GM23338 (cell line): ENCODE data around the gene BTRC. TPM values are rescaled to one million over a fixed set of nuclear protein-coding genes. Genes with fewer than 3 reads are reported as not detected.

ENCODE experiments used
- ATAC-seq: fragments of 200-7000 bp; cut with Tn5 transposase; 3 replicates; pipeline ENCODE4 v1.9.1; 2020
- DNase-seq: peaks from one replicate; pipeline ENCODE4 v3.0.0-alpha.2; 2015; ENCODE audit warnings: low spot score
- H2AFZ ChIP-seq: fragments of 200-600 bp; sonication (generic); 2 replicates; pipeline ENCODE4 v1.8.0; 2016; ENCODE audit warnings: antibody characterized with exemption, mild to moderate bottlenecking, moderate library complexity
- H3F3A ChIP-seq: fragments of 200-600 bp; sonication (generic); replicated peaks from 2 replicates; pipeline ENCODE4 v1.8.0; 2017; ENCODE audit warnings: antibody characterized with exemption, mixed run types, low read depth
- H3K27ac ChIP-seq: fragments of 200-600 bp; sonication (generic); 2 replicates; pipeline ENCODE4 v1.6.1; 2016; ENCODE audit warnings: low read depth
- H3K27me3 ChIP-seq: fragments of 200-600 bp; sonication (generic); 2 replicates; pipeline ENCODE4 v1.8.0; 2016; ENCODE audit warnings: mild to moderate bottlenecking, mixed run types, moderate library complexity; ENCODE audit not compliant: insufficient read depth
- H3K36me3 ChIP-seq: fragments of 200-600 bp; sonication (generic); 2 replicates; pipeline ENCODE4 v1.8.0; 2016; ENCODE audit warnings: mild to moderate bottlenecking; ENCODE audit not compliant: insufficient read depth
- H3K4me1 ChIP-seq: fragments of 200-600 bp; sonication (generic); 2 replicates; pipeline ENCODE4 v1.8.0; 2016; ENCODE audit warnings: mild to moderate bottlenecking, moderate library complexity; ENCODE audit not compliant: insufficient read depth
- H3K4me2 ChIP-seq: fragments of 200-600 bp; sonication (generic); 2 replicates; pipeline ENCODE4 v1.7.1; 2017; ENCODE audit warnings: mixed run types
- H3K4me3 ChIP-seq: fragments of 200-600 bp; sonication (generic); 2 replicates; pipeline ENCODE4 v1.6.1; 2016; ENCODE audit warnings: mixed run types
- H3K79me2 ChIP-seq: fragments of 200-600 bp; sonication (generic); replicated peaks from 2 replicates; pipeline ENCODE4 v1.8.0; 2017; ENCODE audit warnings: mild to moderate bottlenecking; ENCODE audit not compliant: insufficient read depth
- H3K9me2 ChIP-seq: fragments of 200-600 bp; sonication (generic); 2 replicates; pipeline ENCODE4 v1.8.0; 2017; ENCODE audit not compliant: insufficient read depth
- H4K20me1 ChIP-seq: fragments of 200-600 bp; sonication (generic); replicated peaks from 2 replicates; pipeline ENCODE4 v1.8.0; 2017; ENCODE audit warnings: mild to moderate bottlenecking; ENCODE audit not compliant: insufficient read depth
- H3K27ac Mint-ChIP-seq: 2 replicates; pipeline ENCODE4 v1.8.0; 2020; ENCODE audit warnings: inconsistent platforms, mild to moderate bottlenecking, moderate library complexity, mixed read lengths
- H3K27me3 Mint-ChIP-seq: 3 replicates; pipeline ENCODE4 v1.8.0; 2022; ENCODE audit warnings: low read depth, mild to moderate bottlenecking, moderate library complexity, mixed read lengths, inconsistent platforms; ENCODE audit not compliant: insufficient read depth, poor library complexity
- H3K36me3 Mint-ChIP-seq: 3 replicates; pipeline ENCODE4 v1.8.0; 2021; ENCODE audit warnings: low read depth, mild to moderate bottlenecking, inconsistent platforms, moderate library complexity, mixed read lengths
- H3K4me1 Mint-ChIP-seq: 3 replicates; pipeline ENCODE4 v1.8.0; 2020; ENCODE audit warnings: mild to moderate bottlenecking, inconsistent platforms, mixed read lengths
- H3K4me3 Mint-ChIP-seq: 3 replicates; pipeline ENCODE4 v1.8.0; 2021; ENCODE audit warnings: moderate library complexity, mild to moderate bottlenecking, inconsistent platforms, mixed read lengths
- H3K9me3 Mint-ChIP-seq: 3 replicates; pipeline ENCODE4 v1.8.0; 2020; ENCODE audit warnings: moderate library complexity, mild to moderate bottlenecking, inconsistent platforms, mixed read lengths
- CTCF ChIP-seq, 2 experiments: fragments of 200-600 bp in 1 of 2; sonication (generic) in 1 of 2; conservative IDR thresholded peaks; 2 replicates each; pipeline versions ENCODE4 v1.5.1 to v1.6.1; 2016 to 2017; ENCODE audit warnings: antibody characterized with exemption in 2 of 2, low read depth in 2 of 2, mild to moderate bottlenecking in 2 of 2, moderate library complexity in 1 of 2
- EZH2phosphoT487 ChIP-seq: fragments of 200-600 bp; sonication (generic); IDR thresholded peaks from one replicate; pipeline ENCODE4 v1.8.1; 2018; ENCODE audit warnings: antibody characterized with exemption; ENCODE audit not compliant: unreplicated experiment
- POLR2AphosphoS5 ChIP-seq: IDR thresholded peaks from 2 replicates; pipeline ENCODE4 v1.6.1; 2016; ENCODE audit warnings: antibody characterized with exemption, low read depth
- REST ChIP-seq: IDR thresholded peaks from one replicate; pipeline ENCODE4 v1.6.1; 2018; ENCODE audit warnings: antibody characterized with exemption; ENCODE audit not compliant: unreplicated experiment
- ZNF114 ChIP-seq: fragments of 250-450 bp; sonication (Bioruptor Pico); IDR thresholded peaks from 2 replicates; pipeline ENCODE4 v1.5.0; 2020; ENCODE audit warnings: mild to moderate bottlenecking, moderate library complexity
- polyA plus RNA-seq: library from polyadenylated mRNA; unstranded; fragments of >200 nt; fragmentation: Nextera tagmentation; extraction: Ambion mirVana; gene quantifications from 2 replicates; pipeline ENCODE4 v1.2.1, GENCODE V29; 2016
- total RNA-seq: library from RNA; depleted of rRNA; stranded (reverse); fragments of >200 nt; shearing (Covaris generic); gene quantifications from 2 replicates; pipeline ENCODE4 v1.2.3, GENCODE V29; 2014
- TF ChIP-seq, protein P1 (sequence below): fragments of 250-450 bp; sonication (Bioruptor Pico); IDR thresholded peaks from 2 replicates; pipeline ENCODE4 v1.5.0; 2020; ENCODE audit warnings: mild to moderate bottlenecking, moderate library complexity

Gene BTRC
- total and polyA plus RNA-seq, 2 experiments from 2014 or later: 10.0 to 17.5 TPM

DNA sequence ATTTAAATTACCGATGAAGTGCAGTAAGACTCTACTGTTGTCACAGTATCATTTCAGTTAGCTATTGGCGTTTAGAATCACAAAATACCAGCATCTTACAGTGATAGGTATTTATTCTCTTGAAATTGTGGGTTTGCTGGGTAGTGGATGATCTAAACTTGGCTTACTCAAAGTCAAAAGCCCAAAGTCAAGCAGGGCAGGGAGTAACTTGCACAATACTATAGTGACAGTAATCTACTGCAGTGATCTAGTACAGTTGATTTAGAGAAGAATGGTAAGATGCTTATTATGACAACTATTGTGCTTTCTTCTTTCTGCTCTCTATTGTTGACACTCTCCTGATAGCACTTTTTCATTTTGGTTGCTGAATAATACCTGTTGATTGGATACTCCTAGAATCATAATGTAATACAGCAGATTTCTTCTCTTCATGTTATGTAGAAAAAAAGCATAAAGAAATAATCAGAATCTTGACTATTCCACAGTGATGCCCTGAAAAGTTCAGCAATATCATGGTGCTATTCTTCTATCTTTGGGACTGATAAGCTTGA, 10.0 kb downstream of the BTRC start (continued):
- TF ChIP-seq, protein P1, sequence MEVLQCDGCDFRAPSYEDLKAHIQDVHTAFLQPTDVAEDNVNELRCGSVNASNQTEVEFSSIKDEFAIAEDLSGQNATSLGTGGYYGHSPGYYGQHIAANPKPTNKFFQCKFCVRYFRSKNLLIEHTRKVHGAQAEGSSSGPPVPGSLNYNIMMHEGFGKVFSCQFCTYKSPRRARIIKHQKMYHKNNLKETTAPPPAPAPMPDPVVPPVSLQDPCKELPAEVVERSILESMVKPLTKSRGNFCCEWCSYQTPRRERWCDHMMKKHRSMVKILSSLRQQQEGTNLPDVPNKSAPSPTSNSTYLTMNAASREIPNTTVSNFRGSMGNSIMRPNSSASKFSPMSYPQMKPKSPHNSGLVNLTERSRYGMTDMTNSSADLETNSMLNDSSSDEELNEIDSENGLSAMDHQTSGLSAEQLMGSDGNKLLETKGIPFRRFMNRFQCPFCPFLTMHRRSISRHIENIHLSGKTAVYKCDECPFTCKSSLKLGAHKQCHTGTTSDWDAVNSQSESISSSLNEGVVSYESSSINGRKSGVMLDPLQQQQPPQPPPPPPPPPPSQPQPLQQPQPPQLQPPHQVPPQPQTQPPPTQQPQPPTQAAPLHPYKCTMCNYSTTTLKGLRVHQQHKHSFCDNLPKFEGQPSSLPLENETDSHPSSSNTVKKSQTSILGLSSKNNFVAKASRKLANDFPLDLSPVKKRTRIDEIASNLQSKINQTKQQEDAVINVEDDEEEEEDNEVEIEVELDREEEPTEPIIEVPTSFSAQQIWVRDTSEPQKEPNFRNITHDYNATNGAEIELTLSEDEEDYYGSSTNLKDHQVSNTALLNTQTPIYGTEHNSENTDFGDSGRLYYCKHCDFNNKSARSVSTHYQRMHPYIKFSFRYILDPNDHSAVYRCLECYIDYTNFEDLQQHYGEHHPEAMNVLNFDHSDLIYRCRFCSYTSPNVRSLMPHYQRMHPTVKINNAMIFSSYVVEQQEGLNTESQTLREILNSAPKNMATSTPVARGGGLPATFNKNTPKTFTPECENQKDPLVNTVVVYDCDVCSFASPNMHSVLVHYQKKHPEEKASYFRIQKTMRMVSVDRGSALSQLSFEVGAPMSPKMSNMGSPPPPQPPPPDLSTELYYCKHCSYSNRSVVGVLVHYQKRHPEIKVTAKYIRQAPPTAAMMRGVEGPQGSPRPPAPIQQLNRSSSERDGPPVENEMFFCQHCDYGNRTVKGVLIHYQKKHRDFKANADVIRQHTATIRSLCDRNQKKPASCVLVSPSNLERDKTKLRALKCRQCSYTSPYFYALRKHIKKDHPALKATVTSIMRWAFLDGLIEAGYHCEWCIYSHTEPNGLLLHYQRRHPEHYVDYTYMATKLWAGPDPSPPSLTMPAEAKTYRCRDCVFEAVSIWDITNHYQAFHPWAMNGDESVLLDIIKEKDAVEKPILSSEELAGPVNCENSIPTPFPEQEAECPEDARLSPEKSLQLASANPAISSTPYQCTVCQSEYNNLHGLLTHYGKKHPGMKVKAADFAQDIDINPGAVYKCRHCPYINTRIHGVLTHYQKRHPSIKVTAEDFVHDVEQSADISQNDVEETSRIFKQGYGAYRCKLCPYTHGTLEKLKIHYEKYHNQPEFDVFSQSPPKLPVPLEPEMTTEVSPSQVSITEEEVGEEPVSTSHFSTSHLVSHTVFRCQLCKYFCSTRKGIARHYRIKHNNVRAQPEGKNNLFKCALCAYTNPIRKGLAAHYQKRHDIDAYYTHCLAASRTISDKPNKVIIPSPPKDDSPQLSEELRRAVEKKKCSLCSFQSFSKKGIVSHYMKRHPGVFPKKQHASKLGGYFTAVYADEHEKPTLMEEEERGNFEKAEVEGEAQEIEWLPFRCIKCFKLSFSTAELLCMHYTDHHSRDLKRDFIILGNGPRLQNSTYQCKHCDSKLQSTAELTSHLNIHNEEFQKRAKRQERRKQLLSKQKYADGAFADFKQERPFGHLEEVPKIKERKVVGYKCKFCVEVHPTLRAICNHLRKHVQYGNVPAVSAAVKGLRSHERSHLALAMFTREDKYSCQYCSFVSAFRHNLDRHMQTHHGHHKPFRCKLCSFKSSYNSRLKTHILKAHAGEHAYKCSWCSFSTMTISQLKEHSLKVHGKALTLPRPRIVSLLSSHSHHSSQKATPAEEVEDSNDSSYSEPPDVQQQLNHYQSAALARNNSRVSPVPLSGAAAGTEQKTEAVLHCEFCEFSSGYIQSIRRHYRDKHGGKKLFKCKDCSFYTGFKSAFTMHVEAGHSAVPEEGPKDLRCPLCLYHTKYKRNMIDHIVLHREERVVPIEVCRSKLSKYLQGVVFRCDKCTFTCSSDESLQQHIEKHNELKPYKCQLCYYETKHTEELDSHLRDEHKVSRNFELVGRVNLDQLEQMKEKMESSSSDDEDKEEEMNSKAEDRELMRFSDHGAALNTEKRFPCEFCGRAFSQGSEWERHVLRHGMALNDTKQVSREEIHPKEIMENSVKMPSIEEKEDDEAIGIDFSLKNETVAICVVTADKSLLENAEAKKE (CRISPR knock-in tag): no peak
- TF ChIP-seq ZNF114 (CRISPR knock-in tag) (no peak), REST (no peak)

- H3K4me2 ChIP-seq: no peak overlapping the region
- no peak overlapping the region for H3K27ac Mint-ChIP-seq
- H3K36me3 Mint-ChIP-seq: no peaks in the 10 kb centered on the region
- no peak overlapping the region for H2AFZ ChIP-seq
- H3K9me2 ChIP-seq: no peaks in the 10 kb centered on the region
- H3K4me3 Mint-ChIP-seq: no peak overlapping the region
- peaks cover 7% of the 10 kb centered on the region; the same call in 2 of the 3 replicates for H3K4me1 Mint-ChIP-seq
- H3F3A ChIP-seq: 0 out of 2 replicates have a peak, but pooled peaks cover 3% of the 10 kb centered on the region
- no peak overlapping the region for H3K4me3 ChIP-seq
- peaks cover 11% of the 10 kb centered on the region for H4K20me1 ChIP-seq
- no peaks in the 10 kb centered on the region for H3K9me3 Mint-ChIP-seq
- H3K27me3 ChIP-seq: no peaks in the 10 kb centered on the region
- no peak for DNase-seq
- H3K79me2 ChIP-seq: peaks cover 27% of the 10 kb centered on the region
- no peaks in the 10 kb centered on the region for H3K36me3 ChIP-seq
- ATAC-seq: no peak
- 0 out of 2 replicates have a peak, but pooled peaks cover 6% of the 10 kb centered on the region for H3K4me1 ChIP-seq
- no peak overlapping the region for H3K27ac ChIP-seq
- H3K27me3 Mint-ChIP-seq: no peaks in the 10 kb centered on the region
- TF ChIP-seq CTCF (conservative IDR thresholded peaks at IDR 0.05; ENCODE audit: low read depth in 2 of 2) (no peak), EZH2phosphoT487 (no peak), REST (no peak), POLR2AphosphoS5 (no peak)
Observed at GRCh38 chr10:101364721-101365120, 10.8 kb downstream of the BTRC start.
